K562 (cell line): Measurements from ENCODE around the gene PCP4L1. TPM values are rescaled to one million over a fixed set of nuclear protein-coding genes. Genes with fewer than 3 reads are reported as not detected.

Source experiments
- ATAC-seq: fragments of 200-7000 bp; cut with Tn5 transposase; 3 replicates; pipeline ENCODE4 v1.9.1; 2020; ENCODE audit warnings: moderate library complexity
- BruUV-seq: library from RNA; stranded (reverse); fragments of 400-500 nt; replicated peaks from 2 replicates; lab custom pipeline; 2021; lab: Mats Ljungman, UMichigan
- CTCF ChIA-PET: fragments of 300-600 bp; formaldehyde crosslinking; extraction: SDS; loops from one replicate; lab custom pipeline; 2021; ENCODE audit warnings: low intra/inter-chr PET ratio; lab: Yijun Ruan, JAX
- POLR2A ChIA-PET: fragments of 300-600, 350-650 bp; sonication (Branson Sonifier 250); formaldehyde crosslinking; extraction: SDS; loops from one replicate; lab custom pipeline; 2021; ENCODE audit warnings: antibody characterized with exemption, inconsistent platforms; lab: Yijun Ruan, JAX
- DNase-seq, 4 experiments: peaks; one replicate each; pipeline versions ENCODE4 v3.0.0 to v3.0.0-alpha.2; 2011 to 2018; ENCODE audit warnings: low spot score in 3 of 4, mixed read lengths in 3 of 4; ENCODE audit errors: extremely low read depth in 1 of 4
- FAIRE-seq: peaks from 2 replicates; lab custom pipeline; 2011; peaks lifted over from hg19 to GRCh38; lab: Jason Lieb, UNC
- H2AFZ ChIP-seq: 2 replicates; pipeline ENCODE4 v1.6.0; 2011; ENCODE audit warnings: low read depth, low read length, control low read depth, inconsistent platforms
- H3K27ac ChIP-seq: fragments of 200-600 bp; 3 replicates; pipeline ENCODE4 v1.8.0; 2011; ENCODE audit warnings: low read depth, mild to moderate bottlenecking, control low read depth, inconsistent platforms, low read length, moderate library complexity, mixed read lengths; ENCODE audit errors: extremely low read depth
- H3K27me3 ChIP-seq, 2 experiments: fragments of 300-600 bp in 1 of 2; 2 replicates in 1 of 2; 3 replicates in 1 of 2; pipeline versions ENCODE4 v1.6.0 to v1.8.0; 2011; ENCODE audit warnings: inconsistent platforms in 2 of 2, low read length in 2 of 2, mild to moderate bottlenecking in 1 of 2, mixed read lengths in 1 of 2, moderate library complexity in 1 of 2; ENCODE audit not compliant: control insufficient read depth in 2 of 2, insufficient read depth in 2 of 2
- H3K36me3 ChIP-seq: fragments of 300-600 bp; 3 replicates; pipeline ENCODE4 v1.8.0; 2011; ENCODE audit warnings: mild to moderate bottlenecking, low read length, inconsistent platforms; ENCODE audit not compliant: control insufficient read depth, insufficient read depth
- H3K4me1 ChIP-seq, 2 experiments: fragments of 200-600 bp in 1 of 2; replicated peaks in 1 of 2; 2 replicates in 1 of 2; 3 replicates in 1 of 2; pipeline versions ENCODE4 v1.5.1 to v1.8.0; 2011; ENCODE audit warnings: inconsistent platforms in 2 of 2, low read length in 2 of 2, mild to moderate bottlenecking in 1 of 2, mixed read lengths in 1 of 2, moderate library complexity in 1 of 2; ENCODE audit not compliant: control insufficient read depth in 2 of 2, insufficient read depth in 2 of 2
- H3K4me2 ChIP-seq: 2 replicates; pipeline ENCODE4 v1.6.1; 2011; ENCODE audit warnings: low read length, control low read depth, inconsistent platforms, mixed read lengths; ENCODE audit not compliant: insufficient read depth
- H3K4me3 ChIP-seq: fragments of 200-600 bp; sonication (generic), shearing (Covaris generic); 2 replicates; pipeline ENCODE4 v1.5.1; 2016; ENCODE audit warnings: control low read depth, inconsistent platforms
- H3K79me2 ChIP-seq: fragments of 200-600 bp; 3 replicates; pipeline ENCODE4 v1.8.0; 2011; ENCODE audit warnings: low read length, inconsistent platforms; ENCODE audit not compliant: control insufficient read depth, insufficient read depth
- H3K9ac ChIP-seq, 2 experiments: 2 replicates each; pipeline versions ENCODE4 v1.6.0 to v1.6.1; 2011; ENCODE audit warnings: low read depth in 2 of 2, low read length in 2 of 2, control low read depth in 1 of 2, inconsistent platforms in 1 of 2, mild to moderate bottlenecking in 1 of 2, mixed read lengths in 1 of 2; ENCODE audit not compliant: insufficient read depth in 1 of 2
- H3K9me1 ChIP-seq: one replicate; pipeline ENCODE4 v1.6.0; 2011; ENCODE audit warnings: inconsistent platforms, mild to moderate bottlenecking, low read length, moderate library complexity; ENCODE audit not compliant: control insufficient read depth, insufficient read depth
- H3K9me3 ChIP-seq: replicated peaks from 2 replicates; pipeline ENCODE4 v1.5.1; 2011; ENCODE audit warnings: low read depth, low read length, inconsistent platforms; ENCODE audit not compliant: control insufficient read depth, insufficient read depth
- H4K20me1 ChIP-seq: replicated peaks from 2 replicates; pipeline ENCODE4 v1.6.1; 2011; ENCODE audit warnings: low read length, inconsistent platforms, mixed read lengths; ENCODE audit not compliant: control insufficient read depth, insufficient read depth
- BDP1 ChIP-seq: IDR thresholded peaks from 3 replicates; pipeline ENCODE4 v1.6.1; 2011; ENCODE audit not compliant: insufficient read length, insufficient read depth
- FOXJ2 ChIP-seq: fragments of 200-800 bp; sonication (Bioruptor generic); IDR thresholded peaks from 2 replicates; pipeline ENCODE4 v1.6.1; 2016; ENCODE audit warnings: missing genetic modification characterization, missing compliant biosample characterization
- HBP1 ChIP-seq: fragments of 450-650 bp; formaldehyde crosslinking; IDR thresholded peaks from 2 replicates; pipeline ENCODE4 v1.4.0; 2022; ENCODE audit warnings: missing genetic modification characterization
- MEF2D ChIP-seq: conservative IDR thresholded peaks from 2 replicates; pipeline ENCODE4 v1.6.1; 2016; ENCODE audit warnings: low read depth, missing genetic modification characterization, missing compliant biosample characterization
- SAFB ChIP-seq: fragments of 200-400 bp; formaldehyde crosslinking; IDR thresholded peaks from 2 replicates; pipeline ENCODE4 v1.6.1; 2017; ENCODE audit warnings: low read depth, low read length, borderline replicate concordance
- TFE3 ChIP-seq: fragments of 450-650 bp; formaldehyde crosslinking; IDR thresholded peaks from 2 replicates; pipeline ENCODE4 v1.4.0; 2020; ENCODE audit warnings: mild to moderate bottlenecking, mixed read lengths
- THRAP3 ChIP-seq: fragments of 450-650 bp; IDR thresholded peaks from 2 replicates; pipeline ENCODE4 v1.6.1; 2016; ENCODE audit warnings: mild to moderate bottlenecking, inconsistent platforms, borderline replicate concordance
- ZBTB1 ChIP-seq: sonication (generic); formaldehyde crosslinking; IDR thresholded peaks from 2 replicates; pipeline ENCODE4 v1.8.1; 2023; ENCODE audit warnings: missing genetic modification reagents, low read depth, mild to moderate bottlenecking, borderline replicate concordance
- ZNF398 ChIP-seq: fragments of 250-450 bp; sonication (Bioruptor Pico); IDR thresholded peaks from 2 replicates; pipeline ENCODE4 v1.8.0; 2021; ENCODE audit warnings: moderate library complexity, mild to moderate bottlenecking, inconsistent platforms
- WGBS: fragments of 100-300 bp; shearing (Covaris generic); methylation state at CpG from one replicate; pipeline ENCODE4 v1.1.6; 2016; ENCODE audit warnings: low coverage, mixed read lengths; ENCODE audit not compliant: insufficient coverage; ENCODE audit errors: missing lambda C conversion rate; 5-methylcytosine and 5-hydroxymethylcytosine counted together
- in situ Hi-C: fragments of 300-500 bp; cut with MboI; formaldehyde crosslinking; loops from 4 replicates; pipeline ENCODE4 v1.15.0; 2018; ENCODE audit warnings: inconsistent platforms, mixed read lengths
- intact Hi-C: fragments of 100-400 bp; cut with micrococcal nuclease; formaldehyde crosslinking; loops from 2 replicates; pipeline ENCODE4 v1.14.2; 2022
- polyA plus RNA-seq, 8 experiments: library from polyadenylated mRNA; depleted of rRNA in 4 of 8; stranded (reverse) in 5 of 8; unstranded in 3 of 8; fragments of >200 nt; fragmentation: Nextera tagmentation in 2 of 8; fragmentation: Illumina TruSeq in 1 of 8; extraction: Ambion mirVana in 2 of 8; extraction: Trizol in 1 of 8; gene quantifications; 2 replicates each; pipeline versions ENCODE4 v1.2.1 to v1.2.3, GENCODE V29; 2011 to 2014; ENCODE audit warnings: inconsistent platforms in 1 of 8, missing spikeins in 1 of 8
- total RNA-seq, 7 experiments: library from RNA; depleted of rRNA in 6 of 7; stranded (reverse); fragments of >200 nt in 6 of 7; fragmentation: Illumina TruSeq in 2 of 7; extraction: Trizol in 2 of 7; gene quantifications; 2 replicates each; pipeline versions ENCODE4 v1.2.1 to v1.2.3, GENCODE V29; 2011 to 2021; ENCODE audit warnings: low replicate concordance in 1 of 7

PCP4L1 gene
- total and polyA plus RNA-seq, 9 of the 15 experiments (the other 6 are each of a cell fraction or from before 2014, with no cell fraction given): not detected

GRCh38 chr1:161219078-161219892 lies 39.3 kb upstream of the PCP4L1 start:
- Histone ChIP-seq H3K9ac (no peak overlapping the region), H2AFZ (no peak overlapping the region), H3K4me1 (peaks cover 3 to 27% of the 10 kb centered on the region in 2 experiments; a peak in 4 of 5 replicates), H3K9me3 (no peaks in the 10 kb centered on the region), H3K27me3 (no peaks in the 10 kb centered on the region), H3K79me2 (no peaks in the 10 kb centered on the region), H3K4me3 (no peak overlapping the region), H3K27ac (no peak overlapping the region), H3K4me2 (no peak overlapping the region), H4K20me1 (no peaks in the 10 kb centered on the region), H3K36me3 (peaks cover 3% of the 10 kb centered on the region; the same call in 1 of the 3 replicates), H3K9me1 (no peaks in the 10 kb centered on the region)
- ChIA-PET CTCF (no interaction called here), POLR2A (interaction anchor here (0.8 to 1.4 kb wide), 3 partner anchors 8 to 95 kb away, joined by 3 to 6 read pairs (median 3); partner anchors contain the start of gene SDHC)
- BruUV-seq: no TSS peak
- TF ChIP-seq SAFB (no peak), TFE3 (CRISPR knock-in tag) (no peak), ZNF398 (CRISPR knock-in tag) (no peak), THRAP3 (no peak), FOXJ2 (tag) (no peak), BDP1 (no peak), ZBTB1 (CRISPR knock-in tag) (no peak), MEF2D (tag) (no peak), HBP1 (no peak)
- in situ Hi-C loops: no loop called here
- 70% methylated on average over 5 of the region's 5 CpGs for WGBS
- intact Hi-C loops: no loop called here
- ATAC-seq: no peak
- no peak for FAIRE-seq
- DNase-seq: no peak
